ENCODE results near the gene FIBCD1.

The FIBCD1 gene

DNA sequence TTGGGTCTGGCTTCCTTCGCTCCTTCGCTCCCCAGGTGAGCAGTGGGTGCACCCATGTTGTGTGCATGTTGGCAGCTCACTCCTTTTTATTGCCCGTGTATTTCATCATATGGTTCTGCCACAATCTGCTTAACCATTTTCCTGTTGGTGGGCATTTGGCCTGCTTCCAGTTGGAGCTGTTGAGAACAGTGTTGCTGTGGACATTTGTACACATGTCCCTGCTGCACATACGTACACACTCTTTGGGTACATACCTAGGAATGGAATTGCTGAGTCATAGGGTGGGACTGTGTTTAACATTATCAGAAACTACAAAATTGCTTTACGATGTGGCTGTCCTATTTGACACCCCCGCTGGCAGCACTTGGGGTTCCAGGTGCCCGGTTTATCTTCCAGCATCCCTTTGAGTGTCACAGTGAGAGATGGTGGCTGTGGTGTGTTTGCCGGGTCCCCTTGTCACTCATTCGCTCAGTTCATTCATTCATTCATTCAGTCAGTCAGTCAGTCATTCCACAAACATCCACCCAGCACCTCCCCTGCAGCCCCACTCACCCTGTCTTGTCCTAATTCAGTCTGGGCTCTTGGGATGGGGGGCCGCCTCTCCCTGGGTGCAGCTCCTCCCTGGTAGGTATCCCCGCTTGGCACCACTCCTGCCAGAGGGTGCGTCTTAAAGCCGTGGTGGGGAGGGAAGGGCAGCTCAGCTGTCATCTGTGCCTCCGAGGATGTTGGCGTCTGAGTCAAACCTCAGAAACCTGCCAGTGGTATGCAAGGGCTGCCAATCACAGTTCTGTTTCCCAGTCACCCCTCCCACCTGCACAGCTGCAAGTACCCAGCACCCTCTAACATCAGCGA, 7.9 kb upstream of the FIBCD1 start:
- FAIRE-seq (no peak), DNase-seq (ENCODE audit: insufficient read length, low spot score) (no peak)
- TF ChIP-seq TAF1 (IDR thresholded peaks at IDR 0.05; ENCODE audit: low read depth, low read length) (no peak), PAX5 (IDR thresholded peaks at IDR 0.05; ENCODE audit: insufficient read depth, low read length, severe bottlenecking) (no peak), POU2F2 (IDR thresholded peaks at IDR 0.05; ENCODE audit: low read depth, low read length) (no peak), POLR2AphosphoS5 (IDR thresholded peaks at IDR 0.05; ENCODE audit: low read depth, low read length) (no peak), SPI1 (IDR thresholded peaks at IDR 0.05; ENCODE audit: low read depth, low read length) (no peak), POLR2A (IDR thresholded peaks at IDR 0.05; ENCODE audit: low read depth, low read length) (no peak)

GRCh38 chr9:130945173-130945572, 6.1 kb upstream of the FIBCD1 start:
- DNase-seq (ENCODE audit: insufficient read length, low spot score), result no peak
- FAIRE-seq, result no peak
- TF ChIP-seq POLR2A (IDR thresholded peaks at IDR 0.05; ENCODE audit: low read depth, low read length) (no peak), TAF1 (IDR thresholded peaks at IDR 0.05; ENCODE audit: low read depth, low read length) (no peak), SPI1 (IDR thresholded peaks at IDR 0.05; ENCODE audit: low read depth, low read length) (no peak), POU2F2 (IDR thresholded peaks at IDR 0.05; ENCODE audit: low read depth, low read length) (no peak), PAX5 (IDR thresholded peaks at IDR 0.05; ENCODE audit: insufficient read depth, low read length, severe bottlenecking) (no peak), POLR2AphosphoS5 (IDR thresholded peaks at IDR 0.05; ENCODE audit: low read depth, low read length) (no peak)

GRCh38 chr9:130944510-130945058, 5.5 kb upstream of the FIBCD1 start:
- FAIRE-seq, result no peak
- no peak for DNase-seq (ENCODE audit: insufficient read length, low spot score)
- TF ChIP-seq SPI1 (IDR thresholded peaks at IDR 0.05; ENCODE audit: low read depth, low read length) (no peak), PAX5 (IDR thresholded peaks at IDR 0.05; ENCODE audit: insufficient read depth, low read length, severe bottlenecking) (no peak), POLR2AphosphoS5 (IDR thresholded peaks at IDR 0.05; ENCODE audit: low read depth, low read length) (no peak), TAF1 (IDR thresholded peaks at IDR 0.05; ENCODE audit: low read depth, low read length) (no peak), POU2F2 (IDR thresholded peaks at IDR 0.05; ENCODE audit: low read depth, low read length) (no peak), POLR2A (IDR thresholded peaks at IDR 0.05; ENCODE audit: low read depth, low read length) (no peak)

GRCh38 chr9:130943777-130944176, 4.7 kb upstream of the FIBCD1 start:
- FAIRE-seq (no peak), DNase-seq (ENCODE audit: insufficient read length, low spot score) (no peak)
- TF ChIP-seq POU2F2 (IDR thresholded peaks at IDR 0.05; ENCODE audit: low read depth, low read length), result no peak
- no peak for TF ChIP-seq POLR2A (IDR thresholded peaks at IDR 0.05; ENCODE audit: low read depth, low read length)
- no peak for TF ChIP-seq TAF1 (IDR thresholded peaks at IDR 0.05; ENCODE audit: low read depth, low read length)
- no peak for TF ChIP-seq PAX5 (IDR thresholded peaks at IDR 0.05; ENCODE audit: insufficient read depth, low read length, severe bottlenecking)
- TF ChIP-seq POLR2AphosphoS5 (IDR thresholded peaks at IDR 0.05; ENCODE audit: low read depth, low read length), result no peak
- TF ChIP-seq SPI1 (IDR thresholded peaks at IDR 0.05; ENCODE audit: low read depth, low read length), result no peak

GRCh38 chr9:130943221-130943620, 4.2 kb upstream of the FIBCD1 start:
- TF ChIP-seq SPI1 (IDR thresholded peaks at IDR 0.05; ENCODE audit: low read depth, low read length) (no peak), POU2F2 (IDR thresholded peaks at IDR 0.05; ENCODE audit: low read depth, low read length) (no peak), POLR2A (IDR thresholded peaks at IDR 0.05; ENCODE audit: low read depth, low read length) (no peak), PAX5 (IDR thresholded peaks at IDR 0.05; ENCODE audit: insufficient read depth, low read length, severe bottlenecking) (no peak), POLR2AphosphoS5 (IDR thresholded peaks at IDR 0.05; ENCODE audit: low read depth, low read length) (no peak), TAF1 (IDR thresholded peaks at IDR 0.05; ENCODE audit: low read depth, low read length) (no peak)
- DNase-seq (ENCODE audit: insufficient read length, low spot score) (no peak), FAIRE-seq (no peak)

DNA sequence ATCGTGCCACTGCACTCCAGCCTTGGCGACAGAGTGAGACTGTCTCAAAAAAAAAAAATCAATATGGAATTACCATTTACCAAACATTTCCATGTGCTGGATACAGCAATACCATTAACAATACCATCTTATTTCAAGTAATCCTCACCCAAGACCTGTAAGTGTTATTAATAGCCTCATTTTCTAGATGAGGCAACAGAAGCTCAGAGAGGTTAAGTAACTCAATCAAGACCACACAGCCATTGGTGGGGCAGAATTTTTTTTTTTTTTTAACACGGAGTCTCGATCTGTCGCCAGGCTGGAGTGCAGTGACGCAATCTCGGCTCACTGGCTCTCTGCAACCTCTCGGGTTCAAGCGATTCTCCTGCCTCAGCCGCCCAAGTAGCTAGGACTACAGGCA, 3.6 kb upstream of the FIBCD1 start:
- TF ChIP-seq PAX5 (IDR thresholded peaks at IDR 0.05; ENCODE audit: insufficient read depth, low read length, severe bottlenecking), result no peak
- TF ChIP-seq SPI1 (IDR thresholded peaks at IDR 0.05; ENCODE audit: low read depth, low read length), result no peak
- no peak for TF ChIP-seq POU2F2 (IDR thresholded peaks at IDR 0.05; ENCODE audit: low read depth, low read length)
- no peak for TF ChIP-seq POLR2AphosphoS5 (IDR thresholded peaks at IDR 0.05; ENCODE audit: low read depth, low read length)
- no peak for TF ChIP-seq POLR2A (IDR thresholded peaks at IDR 0.05; ENCODE audit: low read depth, low read length)
- no peak for FAIRE-seq
- DNase-seq (ENCODE audit: insufficient read length, low spot score), result no peak

DNA sequence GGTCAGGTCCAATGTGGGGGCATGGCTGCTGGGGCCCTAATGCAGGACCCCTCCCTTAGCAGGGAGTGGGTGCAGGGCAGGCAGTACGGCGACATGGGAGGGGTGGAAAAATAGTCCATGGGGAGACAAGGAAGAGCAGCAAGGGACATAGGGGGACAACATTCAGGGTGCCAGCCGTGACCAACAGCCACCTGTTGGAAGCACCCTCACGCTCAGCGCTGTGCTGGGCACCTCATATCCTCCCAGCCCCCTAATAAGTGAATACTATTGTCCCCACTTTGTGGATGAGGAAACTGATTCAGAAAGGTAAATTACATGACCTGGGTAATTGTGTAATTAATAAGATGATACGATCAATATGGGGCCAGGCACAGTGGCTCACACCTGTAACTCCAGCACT, 3.0 kb upstream of the FIBCD1 start:
- no peak for DNase-seq (ENCODE audit: insufficient read length, low spot score)
- no peak for TF ChIP-seq POLR2A (IDR thresholded peaks at IDR 0.05; ENCODE audit: low read depth, low read length)
- TF ChIP-seq PAX5 (IDR thresholded peaks at IDR 0.05; ENCODE audit: insufficient read depth, low read length, severe bottlenecking), result no peak
- no peak for TF ChIP-seq TAF1 (IDR thresholded peaks at IDR 0.05; ENCODE audit: low read depth, low read length)
- no peak for TF ChIP-seq POLR2AphosphoS5 (IDR thresholded peaks at IDR 0.05; ENCODE audit: low read depth, low read length)
- no peak for TF ChIP-seq SPI1 (IDR thresholded peaks at IDR 0.05; ENCODE audit: low read depth, low read length)
- no peak for TF ChIP-seq POU2F2 (IDR thresholded peaks at IDR 0.05; ENCODE audit: low read depth, low read length)
- no peak for FAIRE-seq

GRCh38 chr9:130940693-130941576, 1.9 kb upstream of the FIBCD1 start:
- TF ChIP-seq SPI1 (IDR thresholded peaks at IDR 0.05; ENCODE audit: low read depth, low read length), result no peak
- no peak for TF ChIP-seq PAX5 (IDR thresholded peaks at IDR 0.05; ENCODE audit: insufficient read depth, low read length, severe bottlenecking)
- TF ChIP-seq TAF1 (IDR thresholded peaks at IDR 0.05; ENCODE audit: low read depth, low read length), result no peak
- TF ChIP-seq POLR2A (IDR thresholded peaks at IDR 0.05; ENCODE audit: low read depth, low read length), result no peak
- no peak for TF ChIP-seq POLR2AphosphoS5 (IDR thresholded peaks at IDR 0.05; ENCODE audit: low read depth, low read length)
- no peak for TF ChIP-seq POU2F2 (IDR thresholded peaks at IDR 0.05; ENCODE audit: low read depth, low read length)
- FAIRE-seq (peak; percentile 26), DNase-seq (ENCODE audit: insufficient read length, low spot score) (peak; percentile 87)
